Measurements from ENCODE around the gene RLF. TPM values are rescaled to one million over a fixed set of nuclear protein-coding genes. Genes with fewer than 3 reads are reported as not detected.

Gene RLF
- total and polyA plus RNA-seq, 2 donors from 2014 or later = 3.5 to 15.8 TPM

- intact Hi-C loops (cut with DNase I) = no loop called here
- peak within 1 kb of the TSS; percentile 97 for H3K4me3 ChIP-seq (ENCODE audit: low read length in 3 of 3)
- H3K9me3 ChIP-seq (ENCODE audit: control insufficient read depth in 2 of 3, insufficient read depth in 1 of 3, low read length in 3 of 3) = no peaks in the 10 kb centered on the region
- H3K27ac ChIP-seq (ENCODE audit: low read depth in 2 of 2, low read length in 2 of 2) = peak within 1 kb of the TSS; percentile 97 to 98
- FAIRE-seq (no peak), DNase-seq (peak; percentile 98 to 99 (median 98))
- H3K27me3 ChIP-seq (ENCODE audit: control insufficient read depth, insufficient read depth, low read length) = no peaks in the 10 kb centered on the region
- H3K9ac ChIP-seq (ENCODE audit: low read length in 3 of 3) = peak within 1 kb of the TSS; percentile 85 to 99 (median 92)
- peaks cover 0 to 6% (median 4%) of the 10 kb centered on the region in 3 donors for H3K4me1 ChIP-seq (ENCODE audit: control insufficient read depth in 2 of 3, insufficient read depth in 2 of 3, low read depth in 1 of 3, low read length in 3 of 3)
- H3K36me3 ChIP-seq (ENCODE audit: control insufficient read depth in 2 of 3, insufficient read depth in 3 of 3, low read length in 3 of 3) = peaks cover 0 to 8% (median 4%) of the 10 kb centered on the region in 3 donors
- no peak for TF ChIP-seq CTCF (IDR thresholded peaks at IDR 0.05; ENCODE audit: borderline replicate concordance, extremely low read depth, insufficient read depth)
Measured at GRCh38 chr1:40257688-40258444, 96.7 kb downstream of the RLF start, which contains the start of gene ZMPSTE24. Gene ZMPSTE24 (plus strand): TSS chr1:40258236. CDS start chr1:40258272, 36 bp downstream.

GRCh38 chr1:40258445-40258769 lies 97.2 kb downstream of the RLF start:
- no peaks in the 10 kb centered on the region for H3K9me3 ChIP-seq (ENCODE audit: control insufficient read depth in 2 of 3, insufficient read depth in 1 of 3, low read length in 3 of 3)
- DNase-seq (no peak), FAIRE-seq (no peak)

GRCh38 chr1:40264354-40264781 lies 103.2 kb downstream of the RLF start:
- no peaks in the 10 kb centered on the region for H3K27me3 ChIP-seq (ENCODE audit: control insufficient read depth, insufficient read depth, low read length)
- H3K36me3 ChIP-seq (ENCODE audit: control insufficient read depth in 2 of 3, insufficient read depth in 3 of 3, low read length in 3 of 3) = peaks cover 5 to 18% (median 10%) of the 10 kb centered on the region in 3 donors
- no peak for TF ChIP-seq CTCF (IDR thresholded peaks at IDR 0.05; ENCODE audit: borderline replicate concordance, extremely low read depth, insufficient read depth)
- H3K27ac ChIP-seq (ENCODE audit: low read depth in 2 of 2, low read length in 2 of 2) = no peak overlapping the region
- DNase-seq (no peak), FAIRE-seq (no peak)
- H3K4me1 ChIP-seq (ENCODE audit: control insufficient read depth in 2 of 3, insufficient read depth in 2 of 3, low read depth in 1 of 3, low read length in 3 of 3) = peaks cover 0 to 6% (median 6%) of the 10 kb centered on the region in 3 donors
- no peak overlapping the region for H3K4me3 ChIP-seq (ENCODE audit: low read length in 3 of 3)
- H3K9me3 ChIP-seq (ENCODE audit: control insufficient read depth in 2 of 3, insufficient read depth in 1 of 3, low read length in 3 of 3) = no peaks in the 10 kb centered on the region
- no peak overlapping the region for H3K9ac ChIP-seq (ENCODE audit: low read length in 3 of 3)
- intact Hi-C loops (cut with DNase I) = no loop called here

More at GRCh38 chr1:40258445-40258769, 97.2 kb downstream of the RLF start:
- Histone ChIP-seq H3K4me1 (ENCODE audit: control insufficient read depth in 2 of 3, insufficient read depth in 2 of 3, low read depth in 1 of 3, low read length in 3 of 3) (peaks cover 0 to 7% (median 6%) of the 10 kb centered on the region in 3 donors), H3K4me3 (ENCODE audit: low read length in 3 of 3) (peak overlapping the region; percentile 94 to 97 (median 97)), H3K9ac (ENCODE audit: low read length in 3 of 3) (peak overlapping the region; percentile 74 to 90 (median 85)), H3K27ac (ENCODE audit: low read depth in 2 of 2, low read length in 2 of 2) (peak overlapping the region; percentile 97 to 98), H3K27me3 (ENCODE audit: control insufficient read depth, insufficient read depth, low read length) (no peaks in the 10 kb centered on the region), H3K36me3 (ENCODE audit: control insufficient read depth in 2 of 3, insufficient read depth in 3 of 3, low read length in 3 of 3) (peaks cover 2 to 10% (median 9%) of the 10 kb centered on the region in 3 donors)
- no peak for TF ChIP-seq CTCF (IDR thresholded peaks at IDR 0.05; ENCODE audit: borderline replicate concordance, extremely low read depth, insufficient read depth)
- intact Hi-C loops (cut with DNase I) = no loop called here
